NCI-H2196 (cell line): ENCODE measurements around the gene CFDP1.
"Not testable (repeated sequence)": the region's sequence is repeated elsewhere in the genome, so short reads cannot be mapped to it uniquely, and the experiment has no call there.

Experiments used
- DNase-seq: peaks from one replicate; lab custom pipeline; 2025; ENCODE audit not compliant: unreplicated experiment; lab: John Stamatoyannopoulos, UW

CFDP1 gene

DNA sequence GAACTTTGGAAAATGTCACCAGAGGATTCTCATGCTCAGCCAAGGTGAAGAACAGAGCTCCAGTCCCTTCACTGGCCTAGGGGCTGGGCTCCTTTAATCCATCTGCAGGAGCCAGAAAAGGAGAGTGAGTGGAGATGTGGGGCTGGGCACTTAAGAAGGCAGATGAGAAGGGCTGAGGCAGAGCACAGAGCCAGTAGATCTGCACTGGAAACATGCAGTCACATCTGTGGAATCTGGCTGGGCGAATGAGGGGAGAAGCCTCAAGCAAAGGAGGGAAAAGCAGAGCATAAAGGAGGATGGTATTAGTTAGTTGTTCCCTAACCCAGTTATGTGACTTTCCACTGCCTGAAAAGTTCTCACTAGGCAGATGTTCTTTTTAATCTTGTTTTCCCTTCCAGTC, 131.5 kb downstream of the CFDP1 start:
- DNase-seq, result no peak

GRCh38 chr16:75298267-75298666, 135.0 kb downstream of the CFDP1 start:
- no peak for DNase-seq

DNA sequence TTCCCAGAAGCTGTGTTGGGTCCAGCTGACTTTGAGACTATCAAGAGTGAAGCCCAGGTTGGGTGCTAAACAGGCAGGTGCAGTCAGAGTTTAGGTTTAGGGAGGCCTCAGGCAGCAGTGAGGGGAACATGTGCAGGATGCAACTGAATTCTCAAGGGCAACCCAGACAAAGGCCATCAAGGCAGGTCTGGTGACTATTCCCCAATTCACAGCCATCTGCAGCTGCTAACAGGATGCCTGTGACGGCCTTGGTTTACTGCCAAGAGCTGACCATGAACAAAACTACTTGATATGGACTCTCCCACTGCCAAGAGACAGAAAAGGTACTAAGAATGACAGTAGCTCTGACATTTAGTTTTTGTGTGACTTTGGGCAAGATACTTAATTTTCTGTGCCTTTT, 136.7 kb downstream of the CFDP1 start:
- peak; percentile 41 for DNase-seq

GRCh38 chr16:75294773-75295459, 138.4 kb downstream of the CFDP1 start:
- no peak for DNase-seq

GRCh38 chr16:75293772-75294171, 139.5 kb downstream of the CFDP1 start:
- no peak for DNase-seq

GRCh38 chr16:75293173-75293572, 140.1 kb downstream of the CFDP1 start:
- no peak for DNase-seq

GRCh38 chr16:75292691-75293090, 140.6 kb downstream of the CFDP1 start:
- DNase-seq, result no peak

DNA sequence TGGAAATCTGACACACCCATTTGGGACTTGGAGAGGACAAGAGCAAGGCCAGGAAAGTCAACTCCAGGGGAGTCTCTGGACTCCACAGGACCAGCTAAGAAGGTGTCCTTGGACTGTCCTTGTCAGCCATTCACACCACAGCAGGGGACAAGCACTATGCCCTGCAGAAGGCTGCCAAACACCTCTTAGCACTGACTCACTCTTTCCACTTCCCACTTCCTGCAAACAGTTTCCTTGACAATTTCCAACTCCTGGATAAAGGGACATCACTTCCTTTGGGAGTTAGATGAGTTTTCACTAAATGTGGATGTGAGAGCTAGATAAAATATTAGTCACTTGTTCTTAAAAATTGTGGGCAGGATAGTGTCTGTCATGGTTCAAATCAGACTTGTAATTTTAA, 144.1 kb downstream of the CFDP1 start:
- no peak for DNase-seq

- DNase-seq, result no peak
Measured at GRCh38 chr16:75288596-75289120, 144.6 kb downstream of the CFDP1 start.

- DNase-seq, result no peak
Measured at GRCh38 chr16:75288181-75288580, 145.1 kb downstream of the CFDP1 start.

DNA sequence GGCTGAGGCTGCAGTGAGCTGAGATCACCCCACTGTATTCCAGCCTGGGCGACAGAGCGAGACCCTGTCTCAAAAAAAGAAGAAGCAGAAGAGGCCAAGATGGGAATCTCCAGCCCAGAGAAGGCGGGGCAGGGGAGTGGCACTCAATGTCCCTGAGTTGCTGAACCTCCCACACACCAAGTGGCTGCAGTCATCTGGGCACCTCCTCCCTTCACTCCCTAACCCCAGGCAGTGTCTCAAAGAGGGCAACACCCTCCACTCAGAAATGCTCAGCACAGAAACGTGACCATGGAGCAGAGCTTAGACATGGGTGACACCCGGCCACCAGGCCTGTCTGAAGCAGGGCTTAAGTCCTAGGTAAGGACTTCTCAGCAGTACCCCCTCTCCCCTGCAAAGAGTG, 145.6 kb downstream of the CFDP1 start:
- DNase-seq, result no peak

DNA sequence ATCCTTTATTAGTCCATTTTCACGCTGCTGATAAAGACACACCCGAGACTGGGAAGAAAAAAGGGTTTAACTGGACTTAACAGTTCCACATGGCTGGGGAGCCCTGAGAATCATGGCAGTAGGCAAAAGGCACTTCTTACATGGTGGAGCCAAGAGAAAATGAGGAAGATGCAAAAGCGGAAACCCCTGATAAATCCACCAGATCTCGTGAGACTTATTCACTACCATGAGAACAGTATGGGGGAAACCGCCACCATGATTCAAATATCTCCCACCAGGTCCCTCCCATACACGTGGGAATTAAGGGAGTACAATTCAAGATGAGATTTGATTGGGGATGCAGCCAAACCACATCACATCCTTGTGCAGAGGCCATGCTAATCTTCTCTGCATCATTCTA, 146.9 kb downstream of the CFDP1 start:
- no peak for DNase-seq

GRCh38 chr16:75282466-75283281, 150.6 kb downstream of the CFDP1 start:
- DNase-seq, result no peak

DNA sequence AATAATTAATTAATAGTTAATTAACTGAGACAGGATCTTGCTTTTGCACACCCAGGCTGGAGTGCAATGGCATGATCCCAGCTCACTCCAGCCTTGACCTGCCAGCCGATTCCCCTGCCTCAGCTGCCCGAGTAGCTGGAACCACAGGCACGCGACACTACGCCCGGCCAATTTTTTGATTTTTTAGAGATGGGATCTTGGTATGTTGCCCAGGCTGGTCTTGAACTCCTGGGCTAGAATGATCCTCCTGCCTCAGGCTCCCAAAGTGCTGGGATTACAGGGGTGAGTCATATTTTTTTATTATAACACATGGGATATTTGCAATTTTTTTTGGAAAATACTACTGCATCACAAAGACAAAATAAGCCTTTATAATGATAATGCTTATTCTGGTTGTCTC, 151.5 kb downstream of the CFDP1 start:
- no peak for DNase-seq

- not testable (repeated sequence) for DNase-seq
Measured at GRCh38 chr16:75281009-75281408, 152.3 kb downstream of the CFDP1 start.

GRCh38 chr16:75280331-75280804, 152.9 kb downstream of the CFDP1 start:
- DNase-seq, result no peak

GRCh38 chr16:75279305-75279704, 154.0 kb downstream of the CFDP1 start:
- DNase-seq, result no peak

DNA sequence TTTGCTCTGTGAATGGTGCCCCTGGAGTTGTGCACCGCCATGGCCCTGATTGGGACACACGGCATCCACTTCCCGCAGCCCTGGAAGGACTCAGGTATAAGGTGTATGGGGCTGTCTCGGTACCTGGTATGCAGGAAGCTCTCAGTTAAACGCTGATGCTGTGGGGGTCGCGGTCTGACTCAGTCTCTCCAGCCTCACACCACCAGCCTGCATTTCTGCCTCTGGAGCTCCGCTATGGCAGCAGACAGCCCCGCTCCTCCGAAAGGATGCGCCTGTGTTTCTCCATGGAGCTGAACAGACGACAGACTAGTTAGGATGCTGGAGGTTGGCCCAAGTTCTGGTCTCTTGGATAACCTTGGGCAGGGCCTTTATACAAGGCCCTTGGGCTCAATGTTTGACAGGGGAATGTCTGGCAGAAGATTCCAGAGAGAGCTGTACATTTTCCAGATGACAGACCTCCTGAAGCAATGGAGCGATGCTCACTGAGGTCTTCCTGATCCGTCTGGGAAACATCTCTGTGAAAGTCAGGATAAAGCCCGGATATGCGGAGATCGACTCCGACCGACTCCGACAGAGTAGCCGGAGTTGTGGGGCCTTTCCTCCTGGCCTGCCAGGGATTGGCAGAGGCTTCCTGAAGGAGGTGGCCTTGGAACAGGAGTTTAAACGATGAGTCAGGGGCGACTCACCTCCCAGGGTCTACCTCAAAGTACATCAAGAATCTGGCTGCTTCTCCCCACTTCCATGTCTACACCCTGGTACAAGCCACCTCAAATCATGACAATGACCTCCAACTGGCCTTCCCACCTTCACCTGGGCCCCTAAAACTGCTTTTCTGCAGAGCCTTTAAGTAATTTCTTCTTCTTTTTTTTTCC, 160.0 kb downstream of the CFDP1 start:
- no peak for DNase-seq

DNA sequence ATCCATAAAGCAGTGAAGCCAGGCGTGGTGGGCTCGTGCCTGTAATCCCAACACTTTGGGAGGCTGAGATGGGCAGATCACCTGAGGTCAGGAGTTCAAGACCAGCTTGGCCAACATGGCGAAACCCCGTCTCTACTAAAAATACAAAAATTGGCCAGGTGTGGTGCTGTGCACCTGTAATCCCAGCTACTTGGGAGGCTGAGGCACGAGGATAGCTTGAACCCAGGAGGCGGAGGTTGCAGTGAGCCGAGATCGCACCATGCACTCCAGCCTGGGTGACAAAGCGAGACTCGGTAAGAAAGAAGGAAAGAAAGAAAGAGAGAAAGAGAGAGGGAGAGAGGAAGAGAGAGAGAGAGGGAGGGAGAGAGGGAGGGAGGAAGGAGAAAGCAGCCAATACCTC, 160.7 kb downstream of the CFDP1 start:
- DNase-seq, result not testable (repeated sequence)

DNA sequence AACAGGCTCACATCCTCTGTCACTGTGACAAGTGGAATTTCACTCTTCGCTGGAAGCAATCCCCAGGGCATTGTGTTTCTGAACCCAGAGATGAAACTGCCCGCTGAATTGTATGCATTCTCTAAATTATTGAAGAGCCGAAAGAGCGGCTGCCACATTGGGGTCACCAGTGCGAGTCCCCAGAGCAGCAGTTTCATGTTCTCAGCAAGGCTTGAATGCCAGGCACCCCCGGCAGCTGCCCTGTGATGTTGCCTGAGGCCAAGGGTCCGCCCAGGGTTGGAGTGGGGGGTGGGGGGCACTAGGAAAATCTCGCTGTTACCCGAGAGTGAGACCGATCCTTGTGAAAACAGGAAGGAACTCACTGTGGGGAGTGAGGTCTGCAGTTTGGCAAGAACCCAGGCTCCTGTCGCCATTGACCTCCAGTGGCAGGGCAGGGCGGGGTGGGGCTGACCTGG, 161.2 kb downstream of the CFDP1 start:
- no peak for DNase-seq

DNA sequence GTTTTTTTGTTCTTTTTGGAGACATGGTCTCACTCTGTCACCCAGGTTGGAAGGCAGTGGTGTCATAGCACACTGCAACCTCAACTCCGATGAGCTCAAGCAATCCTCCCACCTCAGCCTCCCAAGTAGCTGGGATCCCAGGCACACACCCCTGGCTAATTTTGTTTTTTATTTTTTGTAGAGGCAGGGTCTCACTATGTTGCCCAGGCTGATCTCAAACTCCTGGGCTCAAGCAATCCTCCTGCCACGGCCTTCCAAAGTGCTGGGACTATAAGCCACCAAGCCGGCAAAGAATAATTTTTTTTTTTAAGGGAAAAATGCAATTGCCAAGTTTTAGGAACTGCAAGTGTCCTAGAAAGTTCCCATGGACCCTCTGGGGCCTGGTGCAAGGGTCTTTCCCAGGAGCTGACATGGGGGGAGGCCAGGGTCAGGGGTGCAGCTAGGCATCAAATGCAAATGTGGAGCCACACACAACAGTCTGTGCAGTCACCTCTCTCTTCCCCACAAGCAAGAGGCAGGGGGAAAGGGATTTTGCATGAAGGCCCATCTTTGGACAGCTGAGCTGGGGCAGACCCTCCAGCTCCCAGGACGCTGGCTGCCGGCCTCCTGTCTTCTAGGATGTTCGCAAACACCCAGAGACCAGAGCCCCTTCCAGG, 161.7 kb downstream of the CFDP1 start:
- no peak for DNase-seq
